Mesenchymal stem cell (in vitro differentiated cells and primary cell): ENCODE results near the gene SENP7.

Experiments used
- DNase-seq: peaks from one replicate; pipeline ENCODE4 v3.0.0-alpha.2; 2013
- H2AFZ ChIP-seq: one replicate; pipeline ENCODE4 v1.6.1; 2013; ENCODE audit warnings: low read depth, mild to moderate bottlenecking, control low read depth, inconsistent platforms, low read length, moderate library complexity
- H2AK5ac ChIP-seq: 2 replicates; pipeline ENCODE4 v1.6.1; 2013; ENCODE audit warnings: low read length, moderate library complexity, mild to moderate bottlenecking, inconsistent platforms; ENCODE audit not compliant: severe bottlenecking
- H2BK120ac ChIP-seq: one replicate; pipeline ENCODE4 v1.6.1; 2013; ENCODE audit warnings: low read depth, mild to moderate bottlenecking, inconsistent platforms, low read length, moderate library complexity
- H2BK12ac ChIP-seq, 2 experiments: one replicate each; pipeline ENCODE4 v1.6.1; 2013; ENCODE audit warnings: inconsistent platforms in 2 of 2, low read length in 2 of 2, mild to moderate bottlenecking in 2 of 2, moderate library complexity in 2 of 2, control low read depth in 1 of 2
- H2BK15ac ChIP-seq: one replicate; pipeline ENCODE4 v1.6.1; 2013; ENCODE audit warnings: mild to moderate bottlenecking, low read depth, inconsistent platforms; ENCODE audit not compliant: poor library complexity, severe bottlenecking
- H2BK5ac ChIP-seq: 2 replicates; pipeline ENCODE4 v1.6.1; 2013; ENCODE audit warnings: low read depth, mild to moderate bottlenecking, low read length, control low read depth, inconsistent platforms; ENCODE audit not compliant: poor library complexity, severe bottlenecking
- H3K14ac ChIP-seq, 2 experiments: one replicate each; pipeline ENCODE4 v1.6.1; 2013; ENCODE audit warnings: inconsistent platforms in 2 of 2, low read length in 2 of 2, control low read depth in 1 of 2, mild to moderate bottlenecking in 1 of 2, moderate library complexity in 1 of 2
- H3K18ac ChIP-seq, 2 experiments: one replicate each; pipeline ENCODE4 v1.6.1; 2013; ENCODE audit warnings: inconsistent platforms in 2 of 2, low read length in 2 of 2, control low read depth in 1 of 2, low read depth in 1 of 2, mild to moderate bottlenecking in 1 of 2
- H3K23ac ChIP-seq, 2 experiments: one replicate each; pipeline ENCODE4 v1.6.1; 2013; ENCODE audit warnings: inconsistent platforms in 2 of 2, low read length in 2 of 2, mild to moderate bottlenecking in 2 of 2, moderate library complexity in 2 of 2, control low read depth in 1 of 2
- H3K27ac ChIP-seq: 2 replicates; pipeline ENCODE4 v1.5.1; 2013; ENCODE audit warnings: mild to moderate bottlenecking, moderate library complexity, low read length, control low read depth, inconsistent platforms; ENCODE audit not compliant: poor library complexity, severe bottlenecking
- H3K27me3 ChIP-seq, 2 experiments: 2 replicates each; pipeline versions ENCODE4 v1.6.1 to v1.7.0; 2013; ENCODE audit warnings: low read length in 2 of 2, mild to moderate bottlenecking in 2 of 2, moderate library complexity in 2 of 2, control low read depth in 1 of 2, inconsistent platforms in 1 of 2; ENCODE audit not compliant: control insufficient read depth in 1 of 2, insufficient read depth in 1 of 2
- H3K36me3 ChIP-seq, 2 experiments: 2 replicates each; pipeline versions ENCODE4 v1.6.1 to v1.7.0; 2013; ENCODE audit warnings: low read length in 2 of 2, control low read depth in 1 of 2, inconsistent platforms in 1 of 2, low read depth in 1 of 2, mild to moderate bottlenecking in 1 of 2; ENCODE audit not compliant: insufficient read depth in 2 of 2, control insufficient read depth in 1 of 2
- H3K4ac ChIP-seq, 2 experiments: one replicate each; pipeline ENCODE4 v1.6.1; 2013; ENCODE audit warnings: inconsistent platforms in 2 of 2, low read length in 2 of 2, mild to moderate bottlenecking in 2 of 2, moderate library complexity in 2 of 2, control low read depth in 1 of 2, low read depth in 1 of 2
- H3K4me1 ChIP-seq: 2 replicates; pipeline ENCODE4 v1.6.1; 2013; ENCODE audit warnings: low read depth, low read length, control low read depth; ENCODE audit not compliant: control insufficient read depth, insufficient read depth
- H3K4me2 ChIP-seq: 2 replicates; pipeline ENCODE4 v1.6.1; 2013; ENCODE audit warnings: low read length, mild to moderate bottlenecking, inconsistent platforms; ENCODE audit not compliant: poor library complexity, severe bottlenecking
- H3K4me3 ChIP-seq, 2 experiments: 2 replicates each; pipeline versions ENCODE4 v1.5.1 to v1.7.0; 2013; ENCODE audit warnings: low read length in 2 of 2, mild to moderate bottlenecking in 2 of 2, control low read depth in 1 of 2, low read depth in 1 of 2; ENCODE audit not compliant: insufficient read depth in 1 of 2
- H3K79me1 ChIP-seq: replicated peaks from 2 replicates; pipeline ENCODE4 v1.6.1; 2013; ENCODE audit warnings: mild to moderate bottlenecking, control low read depth, low read length, inconsistent platforms; ENCODE audit not compliant: poor library complexity, severe bottlenecking
- H3K9ac ChIP-seq: 2 replicates; pipeline ENCODE4 v1.7.0; 2013; ENCODE audit warnings: mild to moderate bottlenecking, low read length, moderate library complexity
- H3K9me3 ChIP-seq: 2 replicates; pipeline ENCODE4 v1.7.0; 2013; ENCODE audit warnings: mild to moderate bottlenecking, low read length; ENCODE audit not compliant: control insufficient read depth
- H4K8ac ChIP-seq: one replicate; pipeline ENCODE4 v1.6.1; 2013; ENCODE audit warnings: inconsistent platforms, mild to moderate bottlenecking, low read length, moderate library complexity
- H4K91ac ChIP-seq: one replicate; pipeline ENCODE4 v1.6.1; 2013; ENCODE audit warnings: mild to moderate bottlenecking, low read length, inconsistent platforms
- WGBS: methylation state at CpG from one replicate; pipeline ENCODE4 v1.1.7; 2013; ENCODE audit warnings: mixed read lengths; 5-methylcytosine and 5-hydroxymethylcytosine counted together

Gene SENP7

DNA sequence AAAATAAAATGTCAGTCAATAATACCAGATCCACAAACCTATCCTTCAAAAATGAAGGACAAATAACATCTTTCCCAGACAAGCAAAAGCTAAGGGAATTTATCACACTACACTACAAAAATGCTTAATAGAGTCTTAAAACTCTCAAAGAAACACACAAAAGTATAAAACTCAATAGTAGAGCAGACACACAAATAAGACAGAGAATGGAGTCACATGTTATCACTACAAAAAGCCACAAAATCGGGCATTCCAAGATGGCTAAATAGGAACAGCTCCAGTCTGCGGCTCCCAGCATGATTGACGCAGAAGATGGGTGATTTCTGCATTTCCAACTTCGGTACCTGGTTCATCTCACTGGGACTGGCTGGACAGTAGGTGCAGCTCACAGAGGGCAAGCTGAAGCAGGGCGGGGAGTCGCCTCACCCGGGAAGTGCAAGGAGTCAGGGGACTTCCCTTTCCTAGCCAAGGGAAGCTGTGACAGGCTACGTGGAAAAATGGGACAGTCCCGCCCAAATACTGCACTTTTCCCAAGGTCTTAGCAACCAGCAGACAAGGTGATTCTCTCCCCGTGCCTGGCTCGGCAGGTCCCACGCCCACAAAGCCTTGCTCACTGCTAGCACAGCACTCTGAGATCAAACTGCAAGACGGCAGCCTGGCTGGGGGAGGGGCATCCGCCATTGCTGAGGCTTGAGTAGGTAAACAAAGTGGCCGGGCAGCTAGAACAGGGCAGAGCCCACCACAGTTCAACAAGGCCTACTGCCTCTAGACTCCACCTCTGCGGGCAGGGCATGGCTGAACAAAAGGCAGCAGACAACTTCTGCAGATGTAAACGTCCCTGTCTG is 46.3 kb downstream of the SENP7 start:
- peak overlapping the region; percentile 85 for H4K91ac ChIP-seq
- no peaks in the 10 kb centered on the region for H3K27me3 ChIP-seq
- peak overlapping the region in 1 of 2 experiments; percentile 46 for H3K23ac ChIP-seq
- H2AFZ ChIP-seq = peak overlapping the region; percentile 46
- H2BK15ac ChIP-seq = no peak overlapping the region
- no peak overlapping the region for H3K4me2 ChIP-seq
- no peak overlapping the region for H3K27ac ChIP-seq
- peak overlapping the region in 1 of 2 experiments; percentile 91 for H3K14ac ChIP-seq
- H3K4me3 ChIP-seq = peak overlapping the region in 1 of 2 experiments; percentile 8
- no peak overlapping the region for H3K9ac ChIP-seq
- H3K36me3 ChIP-seq = no peaks in the 10 kb centered on the region
- H3K4me1 ChIP-seq = peaks cover 6% of the 10 kb centered on the region
- DNase-seq = peak; percentile 53
- H3K4ac ChIP-seq = peak overlapping the region; percentile 24 to 46
- H2AK5ac ChIP-seq = no peak overlapping the region
- H3K9me3 ChIP-seq = peaks cover under 1% of the 10 kb centered on the region
- H2BK120ac ChIP-seq = peak overlapping the region; percentile 58
- no peak overlapping the region for H2BK5ac ChIP-seq
- H3K79me1 ChIP-seq = peaks cover 16% of the 10 kb centered on the region
- H4K8ac ChIP-seq = peak overlapping the region; percentile 92
- H3K18ac ChIP-seq = peak overlapping the region; percentile 69 to 88
- H2BK12ac ChIP-seq = peak overlapping the region; percentile 38 to 45
- WGBS = 28% methylated on average over 17 of the region's 17 CpGs

DNA sequence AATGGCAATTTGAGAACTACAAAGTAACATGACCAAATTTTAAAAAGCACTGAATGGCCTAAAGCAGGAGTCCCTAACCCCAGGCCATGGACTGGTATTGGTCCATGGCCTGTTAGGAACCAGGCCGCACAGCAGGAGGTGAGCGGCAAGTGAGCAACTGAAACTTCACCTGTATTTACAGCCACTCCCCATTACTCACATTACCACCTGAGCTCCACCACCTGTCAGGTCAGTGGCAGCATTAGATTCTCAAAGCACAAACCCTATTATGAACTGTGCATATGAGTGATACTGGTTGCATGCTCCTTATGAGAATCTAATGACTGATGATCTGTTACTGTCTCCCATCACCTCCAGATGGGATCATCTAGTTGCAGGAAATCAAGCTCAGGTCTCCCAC is 48.8 kb downstream of the SENP7 start:
- Histone ChIP-seq H3K79me1 (peaks cover 17% of the 10 kb centered on the region), H3K4me2 (no peak overlapping the region), H3K14ac (no peak overlapping the region), H3K4me3 (no peak overlapping the region), H3K27me3 (no peaks in the 10 kb centered on the region), H3K18ac (no peak overlapping the region), H2AK5ac (no peak overlapping the region), H4K91ac (no peak overlapping the region), H3K23ac (no peak overlapping the region), H3K4me1 (peaks cover 6% of the 10 kb centered on the region), H3K36me3 (no peaks in the 10 kb centered on the region), H3K9ac (no peak overlapping the region), H2BK12ac (no peak overlapping the region), H3K4ac (no peak overlapping the region), H2BK5ac (no peak overlapping the region), H2AFZ (no peak overlapping the region), H3K27ac (no peak overlapping the region), H4K8ac (no peak overlapping the region), H2BK120ac (no peak overlapping the region), H3K9me3 (peaks cover 14% of the 10 kb centered on the region), H2BK15ac (no peak overlapping the region)
- 100% methylated on average over 2 of the region's 2 CpGs for WGBS
- DNase-seq = no peak

DNA sequence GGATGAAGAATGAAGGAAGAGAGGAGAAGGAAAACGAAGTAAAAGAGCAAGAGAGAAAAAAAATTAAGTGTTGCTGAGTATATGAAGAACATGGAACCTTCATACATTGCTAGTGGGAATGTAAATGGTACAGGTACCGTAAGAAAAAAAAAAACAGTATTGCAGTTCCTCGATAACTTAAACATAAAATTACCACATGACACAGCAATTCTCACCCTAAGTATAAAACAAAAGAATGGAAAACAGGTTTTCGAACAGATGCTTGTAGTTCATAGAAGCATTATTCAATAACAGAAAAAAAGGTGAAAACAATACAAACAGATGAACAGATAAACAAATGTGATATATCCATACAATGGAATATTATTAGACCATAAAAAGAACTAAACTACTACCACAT is 51.6 kb downstream of the SENP7 start:
- 80% methylated on average over 1 of the region's 4 CpGs for WGBS
- Histone ChIP-seq H3K9me3 (peaks cover 14% of the 10 kb centered on the region), H3K9ac (no peak overlapping the region), H3K4me1 (no peaks in the 10 kb centered on the region), H2BK12ac (no peak overlapping the region), H3K14ac (no peak overlapping the region), H4K91ac (no peak overlapping the region), H3K27me3 (no peaks in the 10 kb centered on the region), H2BK120ac (no peak overlapping the region), H3K18ac (no peak overlapping the region), H2AK5ac (no peak overlapping the region), H2BK5ac (no peak overlapping the region), H3K36me3 (peaks cover 0 to 10% of the 10 kb centered on the region in 2 experiments), H4K8ac (no peak overlapping the region), H3K27ac (no peak overlapping the region), H3K4me3 (no peak overlapping the region), H3K4ac (no peak overlapping the region), H3K4me2 (no peak overlapping the region), H3K79me1 (peaks cover 11% of the 10 kb centered on the region), H2AFZ (no peak overlapping the region), H3K23ac (no peak overlapping the region), H2BK15ac (no peak overlapping the region)
- no peak for DNase-seq

- H3K36me3 ChIP-seq = peaks cover 0 to 10% of the 10 kb centered on the region in 2 experiments
- no peak overlapping the region for H3K4me2 ChIP-seq
- H2BK12ac ChIP-seq = no peak overlapping the region
- 94% methylated on average over 2 of the region's 2 CpGs for WGBS
- H3K9ac ChIP-seq = no peak overlapping the region
- peaks cover 14% of the 10 kb centered on the region for H3K9me3 ChIP-seq
- no peak overlapping the region for H2BK120ac ChIP-seq
- no peak overlapping the region for H4K91ac ChIP-seq
- no peak overlapping the region for H3K23ac ChIP-seq
- H3K4me1 ChIP-seq = peaks cover 3% of the 10 kb centered on the region
- no peak overlapping the region for H2BK5ac ChIP-seq
- H3K27me3 ChIP-seq = no peaks in the 10 kb centered on the region
- H2AK5ac ChIP-seq = no peak overlapping the region
- no peak overlapping the region for H3K4ac ChIP-seq
- peaks cover 4% of the 10 kb centered on the region for H3K79me1 ChIP-seq
- no peak for DNase-seq
- H3K27ac ChIP-seq = no peak overlapping the region
- H2AFZ ChIP-seq = no peak overlapping the region
- no peak overlapping the region for H4K8ac ChIP-seq
- no peak overlapping the region for H3K14ac ChIP-seq
- H2BK15ac ChIP-seq = no peak overlapping the region
- H3K18ac ChIP-seq = no peak overlapping the region
- H3K4me3 ChIP-seq = no peak overlapping the region
These were observed 54.6 kb downstream of the SENP7 start for GRCh38 chr3:101458387-101458786.
